Left hindlimb (tissue), 1 donor: ENCODE measurements around the gene CBY2.
"Not testable (repeated sequence)": the region's sequence is repeated elsewhere in the genome, so short reads cannot be mapped to it uniquely, and the experiment has no call there.

Experiments
- DNase-seq: peaks from one replicate; pipeline ENCODE4 v3.0.0-alpha.2; 2018

The CBY2 gene, protein sequence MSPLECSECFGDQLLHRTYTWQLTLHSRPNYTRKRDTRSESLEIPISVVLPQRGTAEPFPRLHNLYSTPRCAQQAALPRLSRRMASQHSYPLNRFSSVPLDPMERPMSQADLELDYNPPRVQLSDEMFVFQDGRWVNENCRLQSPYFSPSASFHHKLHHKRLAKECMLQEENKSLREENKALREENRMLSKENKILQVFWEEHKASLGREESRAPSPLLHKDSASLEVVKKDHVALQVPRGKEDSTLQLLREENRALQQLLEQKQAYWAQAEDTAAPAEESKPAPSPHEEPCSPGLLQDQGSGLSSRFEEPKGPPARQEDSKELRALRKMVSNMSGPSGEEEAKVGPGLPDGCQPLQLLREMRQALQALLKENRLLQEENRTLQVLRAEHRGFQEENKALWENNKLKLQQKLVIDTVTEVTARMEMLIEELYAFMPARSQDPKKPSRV

DNA sequence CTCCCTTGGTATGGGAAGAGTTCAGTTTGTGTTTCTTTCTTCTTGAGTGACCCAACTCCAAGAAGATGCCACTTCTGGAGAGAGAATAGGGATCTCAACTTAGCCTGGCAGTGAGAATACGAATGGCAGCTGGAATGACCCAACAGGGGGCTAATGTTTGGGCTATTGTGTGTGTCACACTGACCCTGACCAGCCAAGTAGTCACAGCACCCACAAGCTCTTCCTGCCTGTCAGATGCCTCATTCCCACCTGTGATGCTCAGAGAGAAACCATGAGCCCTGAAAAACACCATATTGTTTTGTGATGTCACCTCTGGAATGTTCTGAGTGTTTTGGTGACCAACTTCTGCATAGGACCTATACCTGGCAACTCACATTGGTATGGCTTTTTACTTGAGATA, at the start of gene CBY2:
Gene CBY2, plus strand, starts transcription at position 233 of the 400 bp plus-strand sequence. Its CDS starts 71 bp downstream, at position 304.
- DNase-seq: no peak

DNA sequence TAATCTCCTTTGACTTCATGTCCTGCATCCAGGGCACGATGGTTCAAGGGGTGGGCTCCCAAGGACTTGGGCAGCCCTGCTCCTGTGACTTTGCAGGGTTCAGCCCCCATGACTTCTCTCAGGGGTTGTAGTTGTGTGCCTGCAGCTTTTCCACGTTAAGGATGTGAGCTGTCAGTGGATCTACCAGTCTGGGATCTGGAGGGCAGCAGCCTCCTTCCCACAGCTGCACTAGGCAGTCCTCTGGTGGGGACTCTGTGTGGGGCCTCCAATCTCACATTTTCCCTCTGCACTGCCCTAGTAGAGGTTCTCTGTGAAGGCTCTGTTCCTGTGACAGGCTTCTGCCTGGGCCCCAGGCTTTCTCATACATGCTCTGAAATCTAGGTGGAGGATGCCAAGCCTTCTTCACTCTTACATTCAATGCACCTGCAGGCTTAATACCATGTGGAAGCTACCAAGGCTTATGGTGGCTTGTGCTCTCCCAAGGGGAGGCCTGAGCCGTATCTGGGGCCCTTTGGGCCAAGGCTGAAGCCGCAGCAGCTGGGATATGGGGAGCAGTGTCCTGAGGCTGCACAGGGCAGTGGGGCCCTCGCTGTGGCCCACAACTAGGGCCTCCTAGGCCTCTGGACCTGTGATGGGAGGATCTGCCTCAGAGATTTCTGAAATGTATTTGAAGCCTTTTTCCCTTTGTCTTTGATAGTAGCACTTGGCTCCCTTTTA, 47.3 kb upstream of the CBY2 start:
- no peak for DNase-seq

DNA sequence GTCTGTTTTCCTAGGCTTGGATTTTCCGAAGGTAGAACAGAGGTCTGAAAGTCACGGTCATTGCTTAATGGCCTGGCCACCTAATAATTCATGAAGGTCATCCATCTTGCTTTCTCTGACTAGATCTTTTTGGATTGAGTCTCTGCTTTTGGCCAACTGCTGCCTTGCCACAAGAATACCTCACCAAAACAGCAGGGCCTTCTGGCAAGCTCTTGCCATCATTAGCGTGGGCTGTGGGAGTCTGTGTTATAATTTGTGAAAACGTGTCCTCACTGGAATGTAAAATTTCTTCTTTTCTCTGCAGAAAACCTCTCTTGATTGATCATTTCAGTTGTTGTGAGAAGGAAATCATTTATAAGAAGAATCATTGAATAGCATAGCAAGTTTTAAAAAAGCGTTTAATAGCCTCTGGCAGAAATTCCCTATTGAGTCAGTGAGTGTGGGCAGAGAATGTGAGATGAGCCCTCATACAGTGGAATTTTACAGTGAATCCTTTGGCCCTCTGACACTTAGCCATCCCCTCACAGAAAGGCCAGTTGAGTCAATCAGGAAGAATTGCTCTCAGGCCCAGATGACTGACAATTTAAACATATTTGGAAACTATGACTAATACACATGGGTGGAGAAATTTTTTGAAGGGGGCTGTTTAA, 43.4 kb upstream of the CBY2 start:
- DNase-seq: no peak

DNA sequence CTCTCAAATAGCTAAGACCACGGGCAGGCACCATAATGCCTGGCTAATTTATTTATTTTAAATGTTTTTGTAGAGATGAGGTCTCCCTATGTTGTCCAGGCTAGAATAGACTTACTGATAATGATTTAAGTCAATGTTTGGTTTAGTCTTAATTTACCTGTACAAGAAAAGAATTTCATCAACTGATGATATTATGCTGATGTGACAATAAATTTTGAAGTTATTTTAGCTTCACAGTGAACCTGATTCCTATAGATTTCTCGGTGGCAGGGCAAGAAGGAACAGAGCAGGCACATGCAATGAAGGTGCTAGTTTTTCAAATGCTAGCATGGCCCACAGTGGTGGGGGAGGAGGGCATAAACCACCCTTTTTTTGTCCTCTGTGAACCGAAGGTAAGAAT, 42.6 kb upstream of the CBY2 start:
- DNase-seq: no peak

DNA sequence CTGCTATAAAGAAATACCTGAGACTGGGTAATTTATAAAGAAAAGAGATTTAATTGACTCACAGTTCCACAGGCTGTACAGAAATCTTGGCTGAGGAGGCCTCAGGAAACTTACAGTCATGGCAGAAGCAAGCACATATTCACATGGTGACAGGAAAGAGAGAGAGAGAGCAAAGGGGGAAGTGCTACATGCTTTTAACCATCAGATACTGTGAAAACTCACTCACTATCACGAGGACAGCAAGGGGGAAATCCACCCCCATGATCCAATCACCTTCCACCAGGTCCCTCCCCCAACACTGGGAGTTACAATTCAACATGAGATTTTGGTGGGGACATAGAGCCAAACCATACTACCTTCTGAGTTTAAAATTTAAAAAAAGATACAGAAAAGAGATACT, 41.7 kb upstream of the CBY2 start:
- DNase-seq: not testable (repeated sequence)

DNA sequence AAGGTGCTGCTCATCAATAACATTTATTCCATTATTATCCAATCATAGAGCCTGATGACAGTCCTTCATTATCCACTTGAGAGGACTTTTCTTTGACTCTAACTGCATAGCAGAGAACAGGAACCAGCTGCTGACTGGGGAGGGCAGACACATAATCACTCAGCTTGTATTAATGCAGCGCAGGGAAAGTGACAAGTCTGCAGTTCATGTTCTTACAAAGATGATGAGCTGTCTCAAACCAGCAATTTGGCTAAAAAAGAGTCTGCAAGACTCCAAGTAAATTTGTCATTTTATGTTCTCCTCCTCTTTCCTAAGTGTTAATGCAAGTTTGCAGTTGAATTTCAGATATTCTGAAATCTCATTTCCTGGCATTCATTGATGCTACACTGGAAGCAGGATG, 40.0 kb upstream of the CBY2 start:
- DNase-seq: no peak

DNA sequence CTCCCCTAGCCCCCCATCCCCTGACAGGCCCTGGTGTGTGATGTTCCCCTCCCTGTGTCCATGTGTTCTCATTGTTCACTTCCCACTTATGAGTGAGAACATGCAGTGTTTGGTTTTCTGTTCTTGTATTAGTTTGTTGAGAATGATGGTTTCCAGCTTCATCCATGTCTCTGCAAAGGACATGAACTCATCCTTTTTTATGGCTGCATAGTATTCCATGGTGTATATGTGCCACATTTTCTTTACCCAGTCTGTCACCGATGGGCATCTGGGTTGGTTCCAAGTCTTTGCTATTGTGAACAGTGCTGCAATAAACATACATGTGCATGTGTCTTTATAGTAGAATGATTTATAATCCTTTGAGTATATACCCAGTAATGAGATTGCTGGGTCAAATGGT, 39.2 kb upstream of the CBY2 start:
- not testable (repeated sequence) for DNase-seq

DNA sequence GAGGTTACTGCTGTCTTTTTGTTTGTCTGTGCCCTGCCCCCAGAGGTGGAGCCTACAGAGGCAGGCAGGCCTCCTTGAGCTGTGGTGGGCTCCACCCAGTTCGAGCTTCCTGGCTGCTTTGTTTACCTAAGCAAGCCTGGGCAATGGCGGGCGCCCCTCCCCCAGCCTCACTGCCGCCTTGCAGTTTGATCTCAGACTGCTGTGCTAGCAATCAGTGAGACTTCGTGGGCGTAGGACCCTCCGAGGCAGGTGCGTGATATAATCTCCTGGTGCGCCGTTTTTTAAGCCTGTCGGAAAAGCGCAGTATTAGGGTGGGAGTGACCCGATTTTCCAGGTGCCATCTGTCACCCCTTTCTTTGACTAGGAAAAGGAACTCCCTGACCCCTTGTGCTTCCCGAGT, 32.5 kb upstream of the CBY2 start:
- DNase-seq: not testable (repeated sequence)

DNA sequence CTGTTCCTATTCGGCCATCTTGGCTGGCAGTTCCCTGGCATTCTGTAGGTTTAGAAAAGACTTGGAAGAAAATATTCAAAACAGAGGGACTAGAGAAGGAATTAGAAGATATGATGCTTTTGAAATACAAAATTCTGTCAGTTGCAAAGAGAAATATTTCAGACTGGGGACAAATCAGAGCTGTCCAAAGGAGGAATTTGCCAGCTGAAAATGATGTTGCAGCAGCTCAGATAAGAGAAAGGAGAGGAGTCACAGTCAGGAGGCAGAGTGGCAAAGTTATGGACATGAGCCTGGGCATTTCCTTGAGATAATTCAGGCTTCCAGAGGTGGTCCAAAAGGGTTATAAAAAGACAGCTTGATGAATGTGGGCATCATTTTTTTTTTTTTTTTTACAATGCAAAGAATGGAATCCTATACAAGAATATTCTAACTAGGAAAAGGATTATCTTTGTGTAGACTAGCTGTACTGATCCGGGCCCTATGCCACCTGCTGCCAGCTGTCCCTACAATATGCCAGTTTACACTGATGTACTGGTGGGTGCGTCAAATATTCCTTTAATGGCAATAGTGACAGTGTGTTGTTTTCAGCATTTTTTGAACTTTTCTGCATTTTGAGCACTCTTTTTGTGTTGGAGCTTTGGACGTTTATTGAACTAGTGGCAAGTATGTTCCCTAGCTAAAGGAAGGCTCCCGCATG, 31.8 kb upstream of the CBY2 start:
- DNase-seq: no peak

DNA sequence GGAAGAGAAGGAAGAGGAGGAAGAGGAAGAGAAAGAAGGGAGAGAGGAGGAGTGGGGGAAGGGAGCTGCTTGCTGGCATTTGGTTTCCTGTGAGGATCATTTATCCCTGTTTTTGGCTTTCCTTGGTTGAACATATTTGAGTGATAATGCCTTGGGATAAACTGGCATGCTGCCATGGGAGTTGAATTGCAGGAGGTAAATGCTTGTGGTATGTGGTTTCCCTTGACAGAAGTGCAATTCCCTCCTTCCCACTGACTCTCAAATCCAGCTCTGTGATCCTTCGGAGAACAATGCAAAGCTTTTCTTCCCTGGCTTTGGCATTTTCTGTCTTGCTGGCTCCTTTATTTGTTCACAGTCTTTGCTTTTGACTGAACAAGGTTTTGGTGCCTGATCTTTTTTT, 27.2 kb upstream of the CBY2 start:
- peak; percentile 36 for DNase-seq

DNA sequence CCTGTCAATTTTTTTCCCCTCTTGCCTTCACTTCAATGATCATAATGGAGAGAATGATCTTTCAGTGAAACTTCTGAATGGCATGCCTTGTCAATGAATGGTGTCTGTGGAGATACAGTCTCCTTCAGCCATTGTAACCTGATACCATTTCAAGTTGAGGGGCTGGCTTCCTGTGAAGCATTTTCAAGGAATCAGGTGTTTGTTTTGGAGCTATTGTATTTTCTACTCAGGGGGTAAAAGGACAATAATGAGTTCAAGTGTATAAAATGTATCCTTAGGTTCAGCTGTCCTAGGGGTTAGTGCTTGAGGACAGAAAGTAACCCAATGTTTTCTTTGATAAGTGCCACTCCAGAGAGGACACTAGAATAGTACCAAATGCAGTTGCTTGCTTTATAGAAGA, 23.8 kb upstream of the CBY2 start:
- no peak for DNase-seq

DNA sequence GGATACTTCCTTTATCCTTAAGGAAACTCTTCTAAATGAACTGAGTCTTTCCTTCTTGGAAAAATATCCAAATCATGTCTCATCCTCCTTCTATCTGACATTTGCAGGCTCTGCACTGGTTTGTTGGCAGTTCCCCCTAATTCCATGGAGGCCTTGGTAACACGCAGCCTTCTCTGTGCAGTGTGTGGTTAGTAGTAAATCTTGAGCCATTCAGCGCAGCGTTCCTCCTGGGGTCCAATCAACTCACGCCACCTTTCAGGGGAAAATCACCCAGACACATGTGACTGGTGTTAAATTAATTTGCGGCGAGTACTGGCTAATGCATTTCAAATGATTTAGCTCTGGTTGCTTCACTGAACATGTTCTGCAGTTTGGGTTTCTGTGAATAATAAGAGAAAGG, 21.0 kb upstream of the CBY2 start:
- no peak for DNase-seq

DNA sequence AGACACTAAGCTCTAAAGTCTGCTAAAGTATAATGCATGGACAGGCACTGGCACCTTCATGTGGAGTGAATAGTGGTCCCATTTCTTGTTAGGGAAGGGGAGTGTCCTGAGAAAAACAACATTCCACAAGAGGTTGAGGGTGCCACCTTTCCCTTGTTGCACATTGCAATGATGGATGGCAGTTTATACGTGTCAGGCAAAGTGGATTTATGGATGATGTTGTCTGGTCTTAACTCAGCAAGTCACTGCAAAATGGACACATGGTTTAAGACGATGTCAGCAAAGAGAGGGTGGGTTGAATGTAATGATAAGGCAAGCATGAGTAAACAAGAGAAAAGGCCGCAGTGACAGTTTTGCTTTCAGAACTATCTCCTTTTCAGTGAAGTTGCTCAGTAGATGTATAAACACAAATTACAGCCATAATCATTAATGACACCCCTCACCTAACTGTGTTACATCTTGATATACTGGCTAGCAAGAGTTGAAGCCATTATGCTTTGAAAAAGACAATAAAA, 19.6 kb upstream of the CBY2 start:
- DNase-seq: no peak

DNA sequence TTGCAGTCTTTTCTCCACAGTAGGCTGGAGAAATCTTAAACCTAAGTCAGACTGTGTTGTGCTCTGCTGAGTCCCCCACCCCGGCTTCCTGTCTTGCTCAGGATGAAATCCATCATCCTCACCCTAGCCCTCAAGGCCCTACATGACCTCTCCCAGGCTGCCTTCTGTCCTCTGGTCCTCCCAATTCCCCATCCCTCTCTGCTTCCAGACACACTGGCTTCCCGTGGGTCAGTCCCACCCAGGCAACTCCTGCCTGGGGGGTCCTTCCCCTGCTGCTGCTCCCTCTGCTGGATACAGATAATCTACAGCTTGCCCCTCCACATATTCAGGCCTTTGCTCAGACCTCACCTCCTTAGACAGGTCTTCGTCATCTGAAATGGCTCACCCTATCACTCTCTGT, 18.4 kb upstream of the CBY2 start:
- no peak for DNase-seq

DNA sequence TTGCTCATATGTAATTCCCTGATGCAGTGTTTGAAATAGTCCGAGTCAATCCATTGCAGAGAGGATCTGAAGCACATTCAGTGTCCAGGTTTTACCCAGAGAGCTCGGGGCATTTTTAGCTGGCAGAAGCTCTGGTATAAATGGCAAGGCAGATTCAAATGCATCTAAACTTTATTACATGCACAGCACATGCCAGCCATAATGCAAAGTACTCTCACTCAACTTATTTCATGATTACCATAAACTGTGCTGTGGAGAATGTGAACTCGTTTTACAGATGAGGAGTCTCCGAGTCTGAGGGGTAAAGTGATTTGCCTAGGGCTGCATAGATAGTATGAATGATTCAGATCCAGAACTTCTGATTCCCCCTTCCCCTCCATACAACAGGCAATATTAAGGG, 13.5 kb upstream of the CBY2 start:
- no peak for DNase-seq

DNA sequence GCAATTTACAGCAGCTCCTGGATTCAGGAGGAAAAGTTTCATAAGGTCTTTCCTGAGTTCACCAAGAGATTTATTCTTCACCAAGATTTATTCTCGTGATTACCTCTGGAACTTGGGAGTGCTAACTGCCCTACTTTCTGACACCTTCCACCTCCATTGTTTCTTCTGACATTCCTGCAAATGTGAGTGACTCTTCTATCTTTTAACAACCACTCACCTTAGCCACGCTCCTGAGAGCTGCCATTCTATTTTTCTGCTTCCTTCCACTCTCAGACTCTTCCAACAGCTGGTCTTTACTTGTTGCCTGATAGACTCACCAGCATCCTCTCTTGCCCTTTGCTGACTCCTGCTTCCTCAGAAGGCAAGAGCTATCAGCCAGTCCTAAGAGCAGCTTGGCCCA, 11.5 kb upstream of the CBY2 start:
- DNase-seq: no peak

DNA sequence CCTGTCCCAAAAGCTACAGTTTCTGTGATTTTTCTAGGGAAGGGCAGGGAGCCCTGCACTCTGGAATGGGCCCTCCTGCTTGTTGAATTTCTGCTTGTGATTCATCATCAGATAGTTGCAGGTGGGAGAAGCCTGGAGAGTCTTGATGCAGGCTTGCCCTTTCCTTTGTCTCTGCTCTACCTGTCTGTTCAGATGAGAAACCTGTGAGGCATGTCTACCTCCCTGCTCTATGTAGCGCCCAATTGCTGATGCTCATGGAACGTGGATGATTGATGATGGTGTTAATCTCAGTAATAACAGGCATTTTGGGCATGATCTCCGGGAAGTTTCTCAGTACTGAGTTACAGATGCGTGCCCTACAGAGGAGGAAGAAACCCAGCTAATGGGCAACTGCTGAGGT, 10.9 kb upstream of the CBY2 start:
- DNase-seq: no peak

DNA sequence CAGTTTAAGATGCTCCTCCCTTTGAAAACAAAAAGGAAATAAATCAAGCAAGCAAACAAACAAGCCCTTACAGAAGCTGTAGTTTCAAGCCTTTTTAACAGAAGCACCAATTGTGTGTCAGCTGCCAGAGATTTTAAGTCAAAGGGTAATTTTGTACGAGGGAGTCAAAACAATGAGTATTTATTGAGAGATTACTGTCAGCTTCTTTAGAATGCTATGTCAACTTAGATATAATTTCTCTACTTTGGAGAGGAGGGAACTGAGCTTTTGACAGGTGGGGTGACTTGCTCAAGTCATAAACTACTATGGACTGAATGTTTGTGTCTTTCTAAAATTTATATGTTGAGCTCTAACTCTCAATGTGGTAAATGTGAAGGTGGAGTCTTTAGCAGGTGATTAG, 10.5 kb upstream of the CBY2 start:
- no peak for DNase-seq

DNA sequence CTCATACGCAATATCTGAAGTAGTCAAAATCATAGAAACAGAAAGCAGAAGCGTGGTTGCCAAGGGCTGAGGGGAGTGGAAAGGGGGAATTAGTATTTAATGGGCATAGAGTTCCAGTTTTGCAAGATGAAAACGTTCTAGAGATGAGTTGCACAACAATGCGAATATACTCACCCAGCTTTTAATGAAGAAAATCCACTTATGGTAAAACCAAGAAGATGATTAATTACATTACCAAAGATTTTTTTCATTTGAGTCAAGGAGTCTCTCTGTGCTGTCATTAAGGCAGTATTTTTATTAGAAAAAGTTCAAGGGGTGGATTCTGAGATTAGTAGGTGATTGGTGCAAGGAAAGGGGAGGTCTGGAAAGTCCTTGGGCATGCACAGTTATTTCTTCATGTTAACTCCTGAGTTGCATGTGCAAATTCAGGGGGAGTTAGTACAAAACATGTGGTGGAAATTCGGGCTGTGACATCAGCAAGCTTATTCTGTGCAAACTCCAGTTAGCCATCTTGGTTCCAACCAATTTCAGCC, 6.9 kb upstream of the CBY2 start:
- DNase-seq: no peak

DNA sequence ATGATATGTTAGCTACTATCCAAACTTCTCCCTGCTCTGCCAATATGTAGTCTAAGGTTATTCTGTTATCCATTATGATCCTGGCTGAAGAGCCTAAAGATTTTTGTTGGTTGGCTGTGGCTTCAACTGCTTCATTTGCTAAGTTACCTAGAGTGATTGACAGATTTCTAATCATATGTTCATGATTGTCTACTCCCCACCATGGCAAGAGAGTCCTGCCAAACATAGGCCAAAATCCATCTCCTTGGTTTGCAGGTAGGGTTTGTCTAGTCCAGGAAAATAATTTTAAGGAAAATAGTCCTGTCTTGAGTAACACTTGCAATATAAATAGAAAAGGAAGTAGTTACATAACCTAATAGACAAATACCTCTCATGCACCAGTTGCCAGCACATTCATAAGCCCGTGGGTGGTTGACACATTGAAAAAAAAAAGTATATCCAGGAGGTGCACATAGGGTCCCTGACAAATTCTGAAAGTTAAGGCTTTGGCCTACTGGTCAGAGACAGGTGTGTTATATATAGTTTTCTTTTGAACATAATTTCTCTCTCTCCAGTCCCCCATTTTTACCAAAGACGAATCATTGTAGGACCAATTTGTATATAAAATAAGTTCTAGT, 5.4 kb upstream of the CBY2 start:
- no peak for DNase-seq

DNA sequence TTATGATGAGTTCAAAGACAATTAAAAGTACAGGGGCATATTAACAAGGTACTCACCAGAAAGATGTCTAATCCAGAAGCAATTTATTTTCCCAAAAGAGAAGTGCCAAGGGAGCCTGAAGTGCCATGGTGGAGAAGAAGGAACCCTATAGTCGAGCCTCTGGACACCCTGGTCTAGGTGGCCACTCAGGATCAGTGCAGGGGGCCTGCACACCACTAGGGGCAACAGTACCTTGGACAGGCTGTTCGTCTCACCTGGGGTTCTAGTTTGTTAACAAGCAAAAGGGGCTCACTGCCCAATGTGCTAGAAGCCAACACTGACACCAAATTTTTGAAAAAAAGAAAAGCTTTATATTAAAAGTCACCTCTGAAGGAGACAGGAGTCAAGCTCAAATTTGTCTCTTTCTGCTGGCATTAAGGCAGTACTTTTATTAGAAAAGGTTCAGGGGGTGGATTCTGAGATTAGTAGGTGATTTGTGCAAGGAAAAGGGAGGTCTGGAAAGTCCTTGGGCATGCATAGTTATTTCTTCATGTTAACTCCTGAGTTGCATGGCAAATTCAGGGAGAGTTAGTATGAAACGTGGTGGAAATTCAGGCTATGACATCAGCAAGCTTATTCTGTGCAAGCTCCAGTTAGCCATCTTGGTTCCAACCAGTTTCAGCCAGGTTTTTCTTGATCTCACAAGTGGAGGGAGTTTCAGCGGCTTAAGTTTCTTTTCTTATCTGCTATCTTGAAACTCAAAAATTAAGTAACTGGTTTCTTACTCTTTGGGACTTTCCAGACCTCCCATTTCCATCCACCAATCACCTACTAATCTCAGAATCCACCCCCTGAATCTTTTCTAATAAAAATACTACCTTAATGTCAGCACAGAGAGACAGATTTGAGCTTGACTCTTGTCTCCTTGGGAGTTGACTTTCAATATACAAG, 884 bp upstream of the CBY2 start:
- no peak for DNase-seq
